UCSD-AML1 (cell line): Measurements from ENCODE around the gene LGALS1.

Source experiments
- DNase-seq: peaks from one replicate; lab custom pipeline; 2025; ENCODE audit not compliant: unreplicated experiment; lab: John Stamatoyannopoulos, UW

LGALS1 gene

DNA sequence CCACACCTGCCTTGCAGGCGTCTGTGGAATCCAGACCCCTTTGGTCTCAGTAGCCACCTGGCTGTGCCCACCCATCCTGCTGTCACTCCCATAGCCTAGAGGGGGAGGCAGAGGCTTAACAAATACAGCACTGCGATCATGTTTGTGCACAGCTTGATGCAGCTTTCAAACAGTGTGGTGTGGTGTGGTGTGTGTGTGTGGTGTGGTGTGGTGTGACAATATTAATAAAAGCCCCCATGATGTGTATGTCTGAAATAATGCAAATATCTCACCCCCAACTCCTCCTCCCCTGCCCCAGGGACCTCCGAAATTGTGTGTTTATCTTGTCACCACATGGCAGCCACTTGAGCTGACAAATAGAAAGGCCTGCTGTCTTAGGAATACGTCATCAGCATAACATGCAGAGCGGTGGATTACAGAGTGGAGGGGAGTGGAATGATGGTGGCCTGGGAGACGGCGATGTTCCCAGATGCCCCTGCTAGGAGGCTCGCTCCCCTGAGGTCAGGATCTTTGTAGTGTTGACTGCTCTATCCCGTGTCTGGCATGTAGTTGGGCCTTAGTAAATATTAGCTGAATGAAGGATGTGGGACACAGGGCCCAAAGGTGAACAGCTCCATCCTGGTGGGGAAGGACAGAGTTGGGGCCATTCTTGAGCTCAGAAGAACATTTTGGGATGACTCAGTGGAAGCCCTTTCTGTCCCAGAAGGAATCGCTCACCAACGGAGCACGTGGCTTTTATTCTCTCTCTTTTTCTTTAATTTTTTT, 14.1 kb upstream of the LGALS1 start:
- peak; percentile 29 for DNase-seq

DNA sequence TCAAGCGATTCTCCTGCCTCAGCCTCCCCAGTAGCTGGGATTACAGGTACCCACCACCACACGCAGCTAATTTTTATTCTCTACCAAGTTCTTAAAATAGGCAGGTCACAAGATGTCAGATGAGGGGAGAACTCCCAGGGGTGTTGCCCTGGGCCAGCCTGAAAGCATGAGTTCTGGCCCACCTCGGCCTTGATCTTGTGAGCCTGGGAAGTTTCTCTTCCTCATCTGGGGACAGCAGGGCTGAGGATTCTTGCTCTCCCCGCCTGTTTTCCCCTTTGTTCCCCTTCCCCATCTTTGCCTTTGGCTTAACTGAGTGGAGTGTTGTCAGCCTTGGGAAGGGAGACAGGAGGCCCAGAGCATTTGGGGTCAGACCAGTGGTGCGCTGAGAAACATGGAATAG, 13.4 kb upstream of the LGALS1 start:
- DNase-seq, result no peak

DNA sequence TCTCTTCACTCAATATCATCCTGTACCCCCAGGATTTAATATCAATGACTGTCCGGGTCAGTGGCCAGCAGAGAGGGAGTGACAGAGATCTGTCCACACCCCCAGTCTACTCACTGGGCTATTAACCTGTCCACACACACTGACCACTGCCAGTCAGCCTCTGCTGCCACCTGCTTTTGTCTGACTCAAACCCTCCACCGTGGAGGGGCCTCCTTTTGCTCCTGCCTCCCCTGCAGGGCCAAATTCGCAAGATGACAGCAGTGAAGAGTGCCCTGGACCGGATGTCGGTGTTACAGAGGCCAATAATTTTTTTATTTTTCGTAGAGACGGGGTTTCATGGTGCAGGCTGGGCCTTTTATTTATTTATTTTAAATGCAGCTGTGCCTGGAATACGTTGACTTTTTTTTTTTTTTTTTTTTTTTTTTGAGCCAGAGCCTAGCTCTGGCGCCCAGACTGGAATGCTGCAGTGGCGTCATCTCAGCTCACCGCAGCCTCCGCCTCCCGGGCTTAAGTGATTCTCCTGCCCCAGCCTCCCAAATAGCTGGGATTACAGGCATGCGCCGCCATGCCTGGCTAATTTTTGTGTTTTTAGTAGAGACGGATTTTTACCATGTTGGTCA, 11.8 kb upstream of the LGALS1 start:
- DNase-seq, result no peak

DNA sequence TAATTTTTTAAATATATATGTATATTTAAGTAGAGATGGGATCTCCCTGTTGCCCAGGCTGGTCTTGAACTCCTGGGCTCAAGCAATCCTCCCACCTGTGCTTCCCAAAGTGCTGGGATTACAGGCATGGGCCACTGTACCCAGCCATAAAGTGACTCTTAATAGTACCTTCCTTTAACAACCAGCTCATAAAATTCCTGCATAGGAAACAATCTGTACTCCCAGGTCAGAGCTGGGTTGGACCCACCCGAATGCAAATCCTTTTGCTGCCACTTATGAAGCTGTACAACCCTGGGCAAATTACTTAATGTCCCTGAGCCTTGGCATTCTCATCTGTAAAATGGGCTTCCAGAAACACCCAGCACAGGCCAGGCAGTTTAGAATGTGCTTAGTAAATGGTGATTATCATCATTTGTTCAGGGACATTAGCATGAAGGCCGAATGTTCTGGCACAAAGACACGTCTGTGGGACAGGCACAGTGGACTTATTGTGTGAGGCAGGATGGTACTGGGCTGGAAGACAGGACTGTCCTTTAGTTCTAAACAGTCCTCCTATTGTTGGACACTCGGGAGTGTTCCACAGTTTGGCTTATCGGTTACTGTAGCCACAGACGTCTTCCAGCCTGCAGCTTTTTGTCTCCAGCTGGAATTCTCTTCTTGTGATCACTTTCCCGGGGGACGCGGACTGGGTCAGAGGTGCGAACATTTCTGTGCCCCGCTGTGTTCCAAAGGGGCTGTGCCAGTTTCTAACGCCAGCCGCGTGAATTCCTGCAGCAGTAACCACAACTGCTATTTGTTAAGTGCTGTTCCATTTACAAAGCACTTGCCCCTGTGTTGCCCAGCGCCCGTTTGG, 11.0 kb upstream of the LGALS1 start:
- DNase-seq, result no peak

DNA sequence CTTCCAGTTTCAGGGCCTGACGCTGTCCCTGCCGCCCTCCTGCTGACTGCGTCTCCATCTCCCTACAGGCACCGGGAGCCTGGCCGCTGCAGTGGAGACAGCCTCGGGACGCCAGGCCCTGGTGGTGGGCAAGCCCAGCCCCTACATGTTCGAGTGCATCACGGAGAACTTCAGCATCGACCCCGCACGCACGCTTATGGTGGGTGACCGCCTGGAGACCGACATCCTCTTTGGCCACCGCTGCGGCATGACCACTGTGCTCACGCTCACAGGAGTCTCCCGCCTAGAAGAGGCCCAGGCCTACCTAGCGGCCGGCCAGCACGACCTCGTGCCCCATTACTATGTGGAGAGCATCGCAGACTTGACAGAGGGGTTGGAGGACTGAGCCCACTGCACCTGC, 9.9 kb upstream of the LGALS1 start:
- no peak for DNase-seq

DNA sequence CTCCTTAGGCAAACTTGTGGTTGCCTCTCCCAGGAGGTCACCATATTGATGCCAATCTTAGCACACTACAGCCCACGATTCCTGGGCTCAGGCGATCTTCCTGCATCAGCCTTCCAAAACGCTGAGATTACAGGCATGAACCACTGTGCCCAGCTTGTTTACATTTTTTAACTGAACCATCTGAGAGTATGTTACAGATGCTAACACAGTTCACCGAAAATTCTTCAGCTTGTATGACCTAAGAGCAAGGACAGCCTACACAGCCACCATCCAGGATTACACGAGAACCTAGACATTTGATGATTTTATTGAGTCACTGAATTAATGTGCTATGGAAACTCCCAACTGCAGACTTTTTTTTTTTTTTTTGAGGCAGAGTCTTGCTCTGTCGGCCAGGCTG, 5.8 kb upstream of the LGALS1 start:
- no peak for DNase-seq

DNA sequence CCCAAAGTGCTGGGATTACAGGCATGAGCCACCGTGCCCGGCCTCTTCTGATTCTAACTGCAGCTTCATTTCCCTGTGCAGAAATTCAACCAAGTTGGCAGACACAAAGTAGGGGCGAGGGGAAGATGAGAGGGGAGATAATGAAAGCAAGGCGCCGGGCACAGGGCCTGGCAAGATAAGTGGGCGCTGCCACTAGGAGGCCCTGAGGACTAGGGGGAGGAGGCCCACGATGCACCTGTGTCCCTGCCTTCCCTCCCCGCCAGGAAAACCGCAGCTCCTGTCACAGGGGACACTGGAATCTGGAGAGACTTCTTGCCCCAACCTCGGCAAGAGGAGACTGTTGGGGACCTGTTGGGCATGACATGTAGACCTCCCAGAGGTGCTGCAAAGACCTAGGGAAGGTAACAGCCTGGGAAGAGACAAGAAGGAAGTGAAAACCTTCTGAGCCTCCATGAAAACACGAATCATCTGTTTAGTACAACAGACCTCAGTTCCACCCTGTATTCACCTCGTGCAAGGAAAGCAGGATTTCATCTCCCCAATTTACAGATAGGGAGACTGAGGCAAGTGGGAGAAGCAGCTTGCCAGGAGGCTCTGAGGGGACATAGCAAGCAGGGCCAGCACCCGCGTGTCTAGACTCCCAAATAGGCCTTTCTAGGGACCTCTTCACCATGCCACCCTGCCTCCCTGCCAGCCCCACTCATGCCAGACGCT, 3.1 kb upstream of the LGALS1 start:
- DNase-seq, result no peak

DNA sequence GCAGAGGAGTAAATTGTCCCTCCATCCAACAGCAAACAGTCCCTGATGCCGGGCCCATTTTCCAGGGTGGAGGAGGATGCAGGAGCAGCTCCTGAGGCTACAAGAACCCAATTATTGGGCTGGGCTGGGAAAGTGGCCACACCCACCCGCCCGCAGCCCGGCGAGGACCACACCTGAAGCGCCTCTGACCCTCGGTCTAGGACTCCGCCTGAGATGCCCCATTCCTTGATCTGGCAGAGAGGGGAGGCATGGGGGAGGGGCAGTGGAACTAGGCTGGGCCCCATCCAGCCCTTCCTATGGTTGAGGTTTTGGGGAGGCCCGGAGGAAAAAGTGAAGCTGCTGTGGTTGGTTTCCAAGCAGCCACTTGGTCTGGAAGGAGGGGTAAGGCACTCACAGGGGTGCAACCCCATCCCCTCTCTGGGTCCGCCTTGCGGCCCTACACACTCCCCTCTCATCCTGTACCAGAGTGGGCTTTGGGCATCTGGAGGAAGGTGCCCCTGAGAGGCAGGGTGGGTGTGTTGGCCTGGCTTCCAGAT, 2.4 kb upstream of the LGALS1 start:
- peak; percentile 31 for DNase-seq

DNA sequence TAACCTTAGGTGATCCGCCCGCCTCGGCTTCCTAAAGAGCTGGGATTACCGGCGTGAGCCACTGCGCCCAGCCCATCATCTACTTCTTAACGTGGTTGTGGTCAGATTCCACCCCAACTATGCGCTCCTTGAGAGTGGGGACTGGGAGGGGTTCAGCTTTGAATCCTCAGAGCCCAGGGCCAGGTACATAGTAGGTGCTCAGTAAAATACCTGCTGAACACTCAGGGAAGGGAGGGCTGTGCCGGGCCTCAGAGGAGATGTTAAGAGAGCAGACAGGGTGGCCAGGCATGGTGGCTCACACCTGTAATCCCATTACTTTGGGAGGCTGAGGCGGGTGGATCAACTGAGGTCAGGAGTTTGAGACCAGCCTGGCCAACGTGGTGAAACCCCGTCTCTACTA, 1.2 kb upstream of the LGALS1 start:
- no peak for DNase-seq

DNA sequence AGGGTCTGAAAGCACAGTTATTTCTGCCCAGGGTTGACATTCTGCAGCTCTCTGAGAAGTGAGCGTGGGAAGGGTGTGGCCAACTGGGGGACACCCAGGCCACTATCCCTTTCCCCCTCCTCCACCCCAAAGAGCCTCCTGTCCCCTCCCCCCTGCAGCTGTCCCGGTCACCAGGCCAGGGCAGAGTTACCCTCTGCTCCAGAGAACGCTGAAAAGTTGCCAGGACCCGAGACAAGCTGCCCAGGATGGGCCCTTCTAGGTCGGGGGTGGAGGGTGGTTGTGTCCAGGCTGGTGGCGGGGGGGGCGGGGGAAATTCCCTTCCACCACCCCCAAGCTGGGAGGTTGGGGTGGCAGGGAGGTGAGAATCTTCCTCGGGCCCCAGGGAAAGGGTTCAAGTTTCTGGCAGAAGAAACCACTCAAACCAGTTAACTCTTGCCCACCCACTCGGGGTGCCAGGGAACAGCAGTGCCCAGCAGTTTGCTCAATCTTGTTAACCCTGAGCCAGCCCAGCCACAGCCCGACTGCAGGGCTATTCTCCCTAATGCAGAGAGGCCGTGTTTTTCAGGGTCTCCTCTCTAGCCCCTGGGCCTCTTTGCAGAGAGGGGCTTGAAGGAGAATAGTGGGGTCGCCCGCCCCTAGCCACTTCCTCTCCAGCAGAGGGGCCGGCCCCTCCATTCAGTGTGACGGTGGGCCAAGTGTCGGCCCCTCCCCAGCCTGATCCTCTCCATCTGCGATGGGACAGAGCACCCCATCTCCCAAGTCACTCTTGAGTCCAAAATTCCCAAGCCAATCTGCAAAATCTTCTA, 697 bp downstream of the LGALS1 start:
- DNase-seq, result peak; percentile 42

DNA sequence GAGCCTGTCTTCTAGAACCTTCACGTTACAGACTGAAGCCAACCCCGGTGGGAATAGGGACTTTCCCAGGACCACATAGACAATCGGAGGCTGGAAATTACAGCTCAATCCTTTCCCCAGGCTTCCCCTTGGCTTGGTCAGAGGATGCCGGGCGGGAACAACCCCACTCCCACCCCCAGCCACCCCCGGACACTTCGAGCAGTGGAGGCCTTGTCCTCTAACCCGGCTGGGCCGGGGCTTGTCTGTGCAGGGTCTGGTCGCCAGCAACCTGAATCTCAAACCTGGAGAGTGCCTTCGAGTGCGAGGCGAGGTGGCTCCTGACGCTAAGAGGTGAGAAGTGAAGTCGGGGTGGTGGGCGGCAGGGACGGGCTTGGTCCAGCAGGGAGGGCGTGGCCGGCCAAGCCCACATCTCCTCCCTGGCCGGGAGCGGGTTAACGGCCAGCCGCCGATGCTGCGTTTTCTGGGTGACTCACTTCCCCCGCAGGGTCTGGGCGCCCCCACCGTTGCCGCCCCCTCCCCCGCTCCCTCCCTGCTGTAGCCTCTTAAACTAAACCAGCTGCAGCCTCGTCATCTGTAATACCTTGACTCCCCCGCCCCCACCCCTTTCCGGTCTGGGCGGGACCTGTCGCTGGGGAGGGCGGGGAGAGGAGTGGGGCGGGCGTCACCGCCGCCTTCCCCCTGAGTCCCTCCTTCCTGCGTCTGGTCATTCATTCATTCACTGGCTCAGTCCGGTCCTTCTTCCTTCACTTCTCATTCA, 1.5 kb downstream of the LGALS1 start:
- DNase-seq, result peak; percentile 94

DNA sequence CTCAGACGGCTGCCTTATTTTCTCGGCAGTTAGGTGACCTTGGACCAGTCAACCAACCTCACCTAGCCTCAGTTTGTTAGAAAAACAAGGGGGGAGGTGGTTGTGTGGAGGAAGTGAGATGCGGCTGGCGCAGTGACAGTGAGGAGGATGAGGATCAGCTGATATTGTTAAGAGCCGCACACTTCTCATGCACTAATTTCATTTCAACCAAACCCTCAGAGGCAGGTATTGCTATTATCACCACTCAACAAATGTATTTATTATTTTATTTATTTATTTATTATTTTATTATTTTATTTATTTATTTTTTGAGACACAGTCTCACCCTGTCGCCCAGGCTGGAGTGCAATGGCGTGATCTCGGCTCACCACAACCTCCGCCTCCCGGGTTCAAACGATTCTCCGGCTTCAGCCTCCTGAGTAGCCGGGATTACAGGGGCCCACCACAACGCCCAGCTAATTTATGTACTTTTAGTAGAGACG, 2.1 kb downstream of the LGALS1 start:
- DNase-seq, result no peak

DNA sequence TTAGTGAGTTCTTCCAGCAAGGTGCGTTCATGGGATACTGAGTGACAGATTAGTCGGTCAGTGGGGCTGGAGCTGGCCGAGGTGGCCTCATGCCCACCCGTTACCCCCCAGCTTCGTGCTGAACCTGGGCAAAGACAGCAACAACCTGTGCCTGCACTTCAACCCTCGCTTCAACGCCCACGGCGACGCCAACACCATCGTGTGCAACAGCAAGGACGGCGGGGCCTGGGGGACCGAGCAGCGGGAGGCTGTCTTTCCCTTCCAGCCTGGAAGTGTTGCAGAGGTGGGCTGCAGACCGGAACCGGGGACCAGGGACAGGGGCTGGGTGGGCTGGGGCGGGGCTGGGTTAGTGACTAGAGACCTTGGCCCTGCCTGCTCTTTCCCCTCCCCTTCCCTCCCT, 2.9 kb downstream of the LGALS1 start:
- DNase-seq, result no peak

DNA sequence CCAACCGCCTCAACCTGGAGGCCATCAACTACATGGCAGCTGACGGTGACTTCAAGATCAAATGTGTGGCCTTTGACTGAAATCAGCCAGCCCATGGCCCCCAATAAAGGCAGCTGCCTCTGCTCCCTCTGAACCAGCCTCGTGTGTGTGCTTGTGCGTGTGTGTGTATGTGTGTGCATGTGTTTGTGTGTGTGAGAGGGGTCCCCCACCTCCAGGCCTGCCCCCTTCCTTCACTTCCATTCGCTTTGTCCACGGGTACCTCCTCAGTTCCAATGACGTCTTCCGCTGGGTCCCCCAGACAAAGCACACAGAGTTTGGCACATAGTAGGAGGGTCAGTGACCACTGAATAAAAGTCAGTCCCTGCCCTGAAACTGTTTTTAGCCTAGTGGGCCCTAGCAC, 4.2 kb downstream of the LGALS1 start:
- no peak for DNase-seq

DNA sequence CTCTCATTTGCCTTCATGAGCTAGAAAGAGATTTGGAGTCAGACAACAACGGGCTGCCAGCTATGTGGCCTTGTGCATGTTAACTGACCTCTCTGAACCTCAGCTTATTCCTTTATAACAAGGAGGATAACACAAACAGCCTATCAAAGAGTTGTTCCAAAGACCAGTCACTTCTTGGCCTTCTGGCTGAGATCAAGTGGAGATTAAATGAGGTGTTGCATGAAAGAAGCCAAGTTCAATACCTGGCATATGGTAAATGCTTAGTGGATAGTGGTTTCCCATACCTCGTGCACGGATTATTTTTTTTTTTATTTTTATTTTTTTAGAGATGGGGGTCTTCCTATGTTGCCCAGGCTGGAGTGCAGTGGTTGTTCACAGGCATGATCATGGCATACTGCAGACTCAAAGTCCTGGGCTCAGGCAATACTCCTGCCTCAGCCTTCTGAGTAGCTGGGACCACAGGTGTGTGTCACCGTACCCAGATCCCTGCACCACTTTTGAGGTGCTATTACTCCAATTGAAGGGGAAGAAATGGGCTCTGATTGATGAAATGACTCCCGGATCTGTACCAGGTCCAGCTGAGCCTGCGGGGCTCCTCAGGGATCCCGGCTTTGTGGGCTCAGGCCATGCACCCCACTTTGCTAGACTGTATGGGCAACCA, 4.9 kb downstream of the LGALS1 start:
- no peak for DNase-seq

DNA sequence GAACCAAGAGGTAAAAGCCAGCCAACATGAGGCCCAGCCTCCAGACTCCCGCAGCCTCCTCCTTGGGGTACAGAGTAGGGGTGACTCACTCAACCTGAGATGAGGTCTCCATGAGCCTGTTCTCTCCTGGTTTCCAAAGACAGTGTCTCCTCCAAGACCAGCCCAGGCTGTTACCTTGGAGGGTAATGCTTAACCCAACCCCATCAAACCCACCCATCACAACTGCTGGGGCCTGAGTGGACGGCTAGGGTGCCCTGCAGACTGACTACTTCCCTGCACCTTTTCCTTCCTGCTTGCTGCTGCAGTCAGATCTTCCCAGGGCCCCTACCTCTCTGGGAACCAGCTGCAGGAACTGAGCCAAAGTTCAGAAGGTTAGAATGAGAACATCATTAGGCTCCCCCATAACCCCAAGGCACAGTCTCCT, 5.6 kb downstream of the LGALS1 start:
- DNase-seq, result no peak

DNA sequence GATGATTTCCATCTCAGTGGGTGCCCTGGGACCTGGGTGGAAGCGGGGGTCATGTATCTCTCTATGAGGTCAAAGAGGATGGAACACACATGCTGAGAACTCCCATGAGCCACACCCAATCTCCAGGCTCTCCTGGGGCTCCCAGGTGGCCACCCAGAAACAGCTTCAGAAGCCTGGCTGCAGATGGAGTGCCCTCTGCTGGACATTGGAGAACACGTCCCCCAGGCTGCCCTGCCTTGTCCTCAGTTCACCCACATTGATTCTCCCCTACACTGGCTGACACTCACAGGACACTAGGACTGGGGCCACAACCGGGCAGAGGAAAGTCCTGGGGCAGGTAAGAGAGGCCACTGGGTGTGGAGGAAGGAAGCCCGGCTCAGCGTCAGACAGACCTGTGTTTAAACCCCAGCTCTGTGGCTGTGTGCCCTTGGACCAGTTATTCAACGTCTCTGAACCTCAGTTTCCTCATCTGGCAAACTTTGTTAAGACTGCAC, 6.2 kb downstream of the LGALS1 start:
- peak; percentile 67 for DNase-seq

DNA sequence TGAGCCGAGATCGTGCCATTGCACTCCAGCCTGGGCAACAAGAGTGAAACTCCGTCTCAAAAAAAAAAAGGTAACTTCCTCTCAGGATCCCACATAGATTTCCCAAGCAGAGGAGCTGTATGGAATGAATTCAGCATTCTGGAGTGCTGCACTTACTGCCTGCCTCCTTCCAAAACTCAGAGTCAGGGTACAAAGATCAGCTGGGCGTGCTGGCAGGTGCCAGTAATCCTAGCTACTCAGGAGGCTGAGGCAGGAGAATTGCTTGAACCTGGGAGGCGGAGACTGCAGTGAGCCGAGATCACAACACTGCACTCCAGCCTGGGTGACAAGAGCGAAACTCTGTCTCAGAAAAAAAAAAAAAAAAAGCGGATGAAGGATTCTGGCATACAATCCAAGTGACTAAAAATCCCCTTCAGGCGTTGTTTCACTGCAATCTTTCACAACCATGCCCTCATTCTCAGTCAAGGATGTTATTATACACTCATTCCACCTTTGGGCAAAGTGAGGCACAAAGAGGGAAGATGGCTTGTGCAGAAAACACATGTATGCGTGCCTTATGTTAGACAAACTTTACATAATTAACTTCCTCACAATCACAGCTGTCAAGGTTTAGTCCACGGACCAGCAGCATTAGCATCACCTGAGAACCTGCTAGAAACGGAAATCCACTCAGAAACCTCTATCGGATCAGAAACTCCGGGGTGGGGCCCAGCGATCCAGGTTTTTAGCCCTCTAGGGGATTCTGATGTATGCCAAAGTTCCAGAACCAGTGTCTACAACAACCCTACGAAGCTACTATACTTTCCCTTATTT, 9.6 kb downstream of the LGALS1 start:
- no peak for DNase-seq
